HEK293 (cell line): ENCODE results near the gene HEPH.
"Not testable (repeated sequence)": the region's sequence is repeated elsewhere in the genome, so short reads cannot be mapped to it uniquely, and the experiment has no call there.

Experiments used
- CTCF ChIA-PET: fragments of 350-600 bp; formaldehyde crosslinking; extraction: SDS; loops from one replicate; lab custom pipeline; 2021; ENCODE audit warnings: antibody characterized with exemption; lab: Yijun Ruan, JAX
- POLR2A ChIA-PET: fragments of 300-600 bp; formaldehyde crosslinking; extraction: SDS; loops from one replicate; lab custom pipeline; 2020; ENCODE audit warnings: antibody characterized with exemption, inconsistent platforms; lab: Yijun Ruan, JAX
- H3K27ac ChIP-seq: fragments of 200-500 bp; sonication (Bioruptor generic); 2 replicates; pipeline ENCODE4 v1.5.1; 2014; ENCODE audit warnings: low read depth, low read length, control low read depth, inconsistent platforms; ENCODE audit errors: extremely low read depth
- H3K36me3 ChIP-seq, 2 experiments: fragments of 200-500 bp in 1 of 2; sonication (Bioruptor generic) in 1 of 2; 1 replicate in 1 of 2; 2 replicates in 1 of 2; pipeline ENCODE4 v1.5.1; 2014 to 2017; ENCODE audit warnings: inconsistent platforms in 2 of 2, low read length in 2 of 2; ENCODE audit not compliant: control insufficient read depth in 2 of 2, insufficient read depth in 1 of 2
- H3K4me1 ChIP-seq: fragments of 200-500 bp; sonication (Bioruptor generic); 2 replicates; pipeline ENCODE4 v1.5.1; 2014; ENCODE audit warnings: mild to moderate bottlenecking, low read length, inconsistent platforms; ENCODE audit not compliant: control insufficient read depth, insufficient read depth
- H3K4me3 ChIP-seq: 2 replicates; pipeline ENCODE4 v1.5.1; 2011; ENCODE audit warnings: low read depth, mild to moderate bottlenecking, control low read depth, low read length, moderate library complexity
- H3K9me3 ChIP-seq: fragments of 200-500 bp; sonication (Bioruptor generic); 2 replicates; pipeline ENCODE4 v1.5.1; 2014; ENCODE audit warnings: low read depth, low read length, inconsistent platforms; ENCODE audit not compliant: control insufficient read depth, insufficient read depth
- AEBP2 ChIP-seq: fragments of 450-650 bp; formaldehyde crosslinking; IDR thresholded peaks from 2 replicates; pipeline ENCODE4 v1.5.1; 2016; ENCODE audit warnings: missing biosample characterization, missing genetic modification characterization, borderline replicate concordance
- KLF17 ChIP-seq: fragments of 450-650 bp; formaldehyde crosslinking; IDR thresholded peaks from 2 replicates; pipeline ENCODE4 v1.5.1; 2016; ENCODE audit warnings: missing biosample characterization, missing genetic modification characterization
- PRDM4 ChIP-seq: fragments of 450-650 bp; formaldehyde crosslinking; IDR thresholded peaks from 2 replicates; pipeline ENCODE4 v1.5.1; 2017; ENCODE audit warnings: missing biosample characterization, missing genetic modification characterization
- SALL2 ChIP-seq: fragments of 450-650 bp; formaldehyde crosslinking; IDR thresholded peaks from 2 replicates; pipeline ENCODE4 v1.5.0; 2017; ENCODE audit warnings: missing biosample characterization, mild to moderate bottlenecking, missing genetic modification characterization, borderline replicate concordance
- ZNF10 ChIP-seq: fragments of 450-650 bp; formaldehyde crosslinking; IDR thresholded peaks from 2 replicates; pipeline ENCODE4 v1.5.1; 2017; ENCODE audit warnings: missing biosample characterization, missing genetic modification characterization
- ZNF146 ChIP-seq: fragments of 450-650 bp; formaldehyde crosslinking; IDR thresholded peaks from 2 replicates; pipeline ENCODE4 v1.5.1; 2016; ENCODE audit warnings: missing biosample characterization, missing genetic modification characterization
- ZNF148 ChIP-seq: fragments of 450-650 bp; formaldehyde crosslinking; IDR thresholded peaks from 2 replicates; pipeline ENCODE4 v1.5.0; 2017; ENCODE audit warnings: missing biosample characterization, missing genetic modification characterization, borderline replicate concordance
- ZNF280C ChIP-seq: fragments of 450-650 bp; formaldehyde crosslinking; IDR thresholded peaks from 2 replicates; pipeline ENCODE4 v1.5.1; 2016; ENCODE audit warnings: missing biosample characterization, missing genetic modification characterization
- ZNF280D ChIP-seq: fragments of 450-650 bp; formaldehyde crosslinking; IDR thresholded peaks from 2 replicates; pipeline ENCODE4 v1.5.1; 2016; ENCODE audit warnings: missing biosample characterization, missing genetic modification characterization
- ZNF302 ChIP-seq: fragments of 450-650 bp; formaldehyde crosslinking; IDR thresholded peaks from 2 replicates; pipeline ENCODE4 v1.5.1; 2016; ENCODE audit warnings: missing biosample characterization, missing genetic modification characterization, low read depth
- ZNF449 ChIP-seq: fragments of 450-650 bp; formaldehyde crosslinking; IDR thresholded peaks from 2 replicates; pipeline ENCODE4 v1.5.1; 2017; ENCODE audit warnings: missing biosample characterization, mild to moderate bottlenecking, missing genetic modification characterization, moderate library complexity
- ZNF560 ChIP-seq: fragments of 450-650 bp; formaldehyde crosslinking; IDR thresholded peaks from 2 replicates; pipeline ENCODE4 v1.5.1; 2017; ENCODE audit warnings: missing biosample characterization, missing genetic modification characterization, borderline replicate concordance
- ZNF561 ChIP-seq: fragments of 450-650 bp; IDR thresholded peaks from 2 replicates; pipeline ENCODE4 v1.5.1; 2018; ENCODE audit warnings: missing biosample characterization, missing genetic modification characterization, borderline replicate concordance
- ZNF654 ChIP-seq: fragments of 450-650 bp; formaldehyde crosslinking; IDR thresholded peaks from 2 replicates; pipeline ENCODE4 v1.5.1; 2016; ENCODE audit warnings: low read depth, missing biosample characterization, missing genetic modification characterization
- ZNF660 ChIP-seq: fragments of 450-650 bp; IDR thresholded peaks from 2 replicates; pipeline ENCODE4 v1.5.1; 2018; ENCODE audit warnings: missing biosample characterization, mild to moderate bottlenecking, missing genetic modification characterization
- ZNF677 ChIP-seq: fragments of 450-650 bp; IDR thresholded peaks from 2 replicates; pipeline ENCODE4 v1.5.0; 2018; ENCODE audit warnings: missing biosample characterization, mild to moderate bottlenecking, missing genetic modification characterization, moderate library complexity

The HEPH gene

GRCh38 chrX:66121354-66121753 lies 42.7 kb upstream of the HEPH start:
- POLR2A ChIA-PET, CTCF ChIA-PET, H3K4me3 ChIP-seq, H3K4me1 ChIP-seq, H3K36me3 ChIP-seq, H3K27ac ChIP-seq, H3K9me3 ChIP-seq: not testable (repeated sequence)
- peak; percentile 90 for TF ChIP-seq ZNF146 (tag by site-specific recombination)
- TF ChIP-seq ZNF280D (tag by site-specific recombination) = 0 out of 2 replicates have a peak, but pooled peaks have one; percentile 41

- Histone ChIP-seq H3K4me3 (no peak overlapping the region), H3K36me3 (no peaks in the 10 kb centered on the region), H3K9me3 (no peaks in the 10 kb centered on the region), H3K27ac (no peak overlapping the region), H3K4me1 (no peaks in the 10 kb centered on the region)
- POLR2A ChIA-PET = no interaction called here
- CTCF ChIA-PET = no interaction called here
- TF ChIP-seq ZNF561 = no peak
- no peak for TF ChIP-seq SALL2 (tag by site-specific recombination)
- TF ChIP-seq ZNF10 (tag by site-specific recombination) = no peak
- TF ChIP-seq ZNF660 (tag by site-specific recombination) = no peak
- no peak for TF ChIP-seq ZNF449 (tag by site-specific recombination)
- no peak for TF ChIP-seq ZNF560 (tag by site-specific recombination)
- no peak for TF ChIP-seq PRDM4
- TF ChIP-seq ZNF654 = no peak
- no peak for TF ChIP-seq ZNF280C (tag by site-specific recombination)
- no peak for TF ChIP-seq ZNF302
- no peak for TF ChIP-seq ZNF677 (tag by site-specific recombination)
- TF ChIP-seq AEBP2 (tag by site-specific recombination) = no peak
- no peak for TF ChIP-seq KLF17 (tag by site-specific recombination)
- no peak for TF ChIP-seq ZNF148
Measured at GRCh38 chrX:66126662-66127061, 37.4 kb upstream of the HEPH start.
